K562 (cell line): Measurements from ENCODE around the gene CDCP1. TPM values are rescaled to one million over a fixed set of nuclear protein-coding genes. Genes with fewer than 3 reads are reported as not detected.
A peak's percentile ranks its signal among the peaks of the same experiment; 100 is the strongest.

Experiments used
- BRD4 ChIP-seq: fragments of 200-600 bp; sonication (generic); IDR thresholded peaks from 2 replicates; pipeline ENCODE4 v1.6.1; 2017; ENCODE audit warnings: inconsistent platforms
- CHD4 ChIP-seq: fragments of 200-600 bp; sonication (generic); IDR thresholded peaks from 3 replicates; pipeline ENCODE4 v1.6.1; 2012; ENCODE audit warnings: low read depth, mild to moderate bottlenecking, mixed read lengths, low read length, inconsistent platforms; ENCODE audit not compliant: insufficient read depth, insufficient replicate concordance, poor library complexity, severe bottlenecking
- FOSL1 ChIP-seq: fragments of 200-800 bp; sonication (Bioruptor generic); conservative IDR thresholded peaks from 2 replicates; pipeline ENCODE4 v1.6.1; 2016; ENCODE audit warnings: missing genetic modification characterization, missing compliant biosample characterization
- JUN ChIP-seq, 2 experiments: sonication (generic) in 1 of 2; formaldehyde crosslinking in 1 of 2; IDR thresholded peaks; 2 replicates each; pipeline versions ENCODE4 v1.6.1 to v1.8.0; 2012 to 2022; ENCODE audit warnings: borderline replicate concordance in 2 of 2, mild to moderate bottlenecking in 2 of 2, improper control_type of control experiment in 1 of 2, low read depth in 1 of 2, low read length in 1 of 2, missing genetic modification reagents in 1 of 2
- POLR2A ChIP-seq: fragments of 450-650 bp; conservative IDR thresholded peaks from 2 replicates; pipeline ENCODE4 v1.6.1; 2016
- TCFL5 ChIP-seq: fragments of 250-450 bp; sonication (Bioruptor Pico); conservative IDR thresholded peaks from 2 replicates; pipeline ENCODE4 v1.6.1; 2021; ENCODE audit warnings: mild to moderate bottlenecking, moderate library complexity, matching md5 sums
- ZBTB17 ChIP-seq: fragments of 450-650 bp; formaldehyde crosslinking; IDR thresholded peaks from 2 replicates; pipeline ENCODE4 v1.4.0; 2020; ENCODE audit warnings: mild to moderate bottlenecking
- ZNF407 ChIP-seq: fragments of 450-650 bp; IDR thresholded peaks from 2 replicates; pipeline ENCODE4 v1.6.1; 2016; ENCODE audit warnings: low read depth
- ZNF444 ChIP-seq: fragments of 250-450 bp; sonication (Bioruptor Pico); IDR thresholded peaks from 2 replicates; pipeline ENCODE4 v1.4.0; 2020; ENCODE audit warnings: mild to moderate bottlenecking, moderate library complexity
- ZNF445 ChIP-seq: fragments of 250-450 bp; sonication (Bioruptor Pico); IDR thresholded peaks from 2 replicates; pipeline ENCODE4 v1.4.0; 2020; ENCODE audit warnings: low read depth, mild to moderate bottlenecking, moderate library complexity
- ZNF57 ChIP-seq: fragments of 450-650 bp; formaldehyde crosslinking; IDR thresholded peaks from 2 replicates; pipeline ENCODE4 v1.4.0; 2020; ENCODE audit warnings: mild to moderate bottlenecking, moderate library complexity
- ZNF785 ChIP-seq: fragments of 250-450 bp; sonication (Bioruptor Pico); IDR thresholded peaks from 2 replicates; pipeline ENCODE4 v1.4.0; 2020; ENCODE audit warnings: mild to moderate bottlenecking
- polyA plus RNA-seq, 8 experiments: library from polyadenylated mRNA; depleted of rRNA in 4 of 8; stranded (reverse) in 5 of 8; unstranded in 3 of 8; fragments of >200 nt; fragmentation: Nextera tagmentation in 2 of 8; fragmentation: Illumina TruSeq in 1 of 8; extraction: Ambion mirVana in 2 of 8; extraction: Trizol in 1 of 8; gene quantifications; 2 replicates each; pipeline versions ENCODE4 v1.2.1 to v1.2.3, GENCODE V29; 2011 to 2014; ENCODE audit warnings: inconsistent platforms in 1 of 8, missing spikeins in 1 of 8
- total RNA-seq, 7 experiments: library from RNA; depleted of rRNA in 6 of 7; stranded (reverse); fragments of >200 nt in 6 of 7; fragmentation: Illumina TruSeq in 2 of 7; extraction: Trizol in 2 of 7; gene quantifications; 2 replicates each; pipeline versions ENCODE4 v1.2.1 to v1.2.3, GENCODE V29; 2011 to 2021; ENCODE audit warnings: low replicate concordance in 1 of 7
- TF ChIP-seq, protein P1 (sequence below), 3 experiments: fragments of 200-800 bp in 1 of 3; fragments of 250-450 bp in 1 of 3; fragments of 450-650 bp in 1 of 3; sonication (Bioruptor Pico) in 1 of 3; sonication (Bioruptor generic) in 1 of 3; formaldehyde crosslinking in 1 of 3; IDR thresholded peaks; 2 replicates each; pipeline versions ENCODE4 v1.6.1 to v1.8.0; 2016 to 2022; ENCODE audit warnings: mild to moderate bottlenecking in 2 of 3, missing genetic modification characterization in 2 of 3, missing compliant biosample characterization in 1 of 3, moderate library complexity in 1 of 3
- TF ChIP-seq, protein P2 (sequence below): fragments of 250-450 bp; sonication (Bioruptor Pico); IDR thresholded peaks from 2 replicates; pipeline ENCODE4 v1.9.0; 2021; ENCODE audit warnings: mild to moderate bottlenecking

CDCP1 gene
- total and polyA plus RNA-seq, 9 of the 15 experiments (the other 6 are each of a cell fraction or from before 2014, with no cell fraction given): 3.9 to 16.4 (median 5.2) TPM

DNA sequence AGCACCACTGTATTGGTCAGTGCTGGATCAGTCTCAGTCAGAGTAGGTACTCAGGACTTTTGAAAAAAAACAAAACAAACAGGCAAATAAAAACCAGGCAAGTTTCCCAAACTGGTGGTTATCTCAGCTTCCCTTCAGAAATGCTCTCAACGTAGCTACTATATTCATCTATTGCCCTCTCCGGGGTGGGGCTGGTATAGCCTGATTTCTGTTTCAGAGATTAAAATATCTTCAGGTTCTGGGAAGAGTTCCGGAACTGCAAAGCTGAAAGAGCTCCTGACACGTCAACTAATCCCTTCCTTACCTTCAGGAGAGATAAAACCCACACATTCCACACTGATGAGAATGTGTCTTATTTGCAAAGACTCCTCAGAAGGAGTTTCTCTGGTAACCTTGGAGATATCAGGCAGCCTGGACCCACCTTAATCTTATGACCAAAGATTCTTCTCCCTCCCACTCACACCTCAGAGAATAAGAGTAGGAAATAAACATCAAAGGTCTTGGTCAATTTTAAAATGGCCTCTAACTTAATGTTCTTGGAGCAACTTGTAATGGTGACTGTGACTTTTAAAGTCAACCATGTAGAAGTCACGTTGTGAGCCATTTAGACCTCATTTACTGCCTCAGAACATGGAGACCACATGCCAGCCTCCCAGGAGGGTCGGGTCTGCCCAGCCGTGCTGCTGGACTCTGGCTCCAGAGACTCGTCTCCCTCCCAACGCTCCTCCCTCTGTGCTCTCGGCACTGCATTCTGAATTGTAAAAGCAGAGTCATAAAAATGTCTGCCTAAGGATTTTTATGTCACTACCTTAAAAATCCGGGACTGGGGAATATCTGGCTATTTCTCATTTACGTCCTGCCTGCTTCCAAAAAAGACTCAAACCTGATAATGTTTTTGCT is 53.8 kb downstream of the CDCP1 start (continued):
- TF ChIP-seq, protein P1, sequence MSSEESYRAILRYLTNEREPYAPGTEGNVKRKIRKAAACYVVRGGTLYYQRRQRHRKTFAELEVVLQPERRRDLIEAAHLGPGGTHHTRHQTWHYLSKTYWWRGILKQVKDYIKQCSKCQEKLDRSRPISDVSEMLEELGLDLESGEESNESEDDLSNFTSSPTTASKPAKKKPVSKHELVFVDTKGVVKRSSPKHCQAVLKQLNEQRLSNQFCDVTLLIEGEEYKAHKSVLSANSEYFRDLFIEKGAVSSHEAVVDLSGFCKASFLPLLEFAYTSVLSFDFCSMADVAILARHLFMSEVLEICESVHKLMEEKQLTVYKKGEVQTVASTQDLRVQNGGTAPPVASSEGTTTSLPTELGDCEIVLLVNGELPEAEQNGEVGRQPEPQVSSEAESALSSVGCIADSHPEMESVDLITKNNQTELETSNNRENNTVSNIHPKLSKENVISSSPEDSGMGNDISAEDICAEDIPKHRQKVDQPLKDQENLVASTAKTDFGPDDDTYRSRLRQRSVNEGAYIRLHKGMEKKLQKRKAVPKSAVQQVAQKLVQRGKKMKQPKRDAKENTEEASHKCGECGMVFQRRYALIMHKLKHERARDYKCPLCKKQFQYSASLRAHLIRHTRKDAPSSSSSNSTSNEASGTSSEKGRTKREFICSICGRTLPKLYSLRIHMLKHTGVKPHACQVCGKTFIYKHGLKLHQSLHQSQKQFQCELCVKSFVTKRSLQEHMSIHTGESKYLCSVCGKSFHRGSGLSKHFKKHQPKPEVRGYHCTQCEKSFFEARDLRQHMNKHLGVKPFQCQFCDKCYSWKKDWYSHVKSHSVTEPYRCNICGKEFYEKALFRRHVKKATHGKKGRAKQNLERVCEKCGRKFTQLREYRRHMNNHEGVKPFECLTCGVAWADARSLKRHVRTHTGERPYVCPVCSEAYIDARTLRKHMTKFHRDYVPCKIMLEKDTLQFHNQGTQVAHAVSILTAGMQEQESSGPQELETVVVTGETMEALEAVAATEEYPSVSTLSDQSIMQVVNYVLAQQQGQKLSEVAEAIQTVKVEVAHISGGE (CRISPR knock-in tag; IDR thresholded peaks at IDR 0.05): peak in 1 of 3 experiments; percentile 54; a peak in 1 of 6 replicates
- TF ChIP-seq ZNF407 (no peak), POLR2A (no peak), TCFL5 (CRISPR knock-in tag) (0 out of 2 replicates have a peak, but pooled peaks have one; percentile 12), CHD4 (no peak), FOSL1 (tag) (peak; percentile 93), BRD4 (no peak), ZBTB17 (CRISPR knock-in tag) (no peak), JUN (IDR thresholded peaks at IDR 0.05; ENCODE audit: borderline replicate concordance, low read depth, low read length) (peak; percentile 78), JUN (CRISPR knock-in tag; IDR thresholded peaks at IDR 0.05; ENCODE audit: borderline replicate concordance) (no peak), ZNF445 (CRISPR knock-in tag) (no peak), ZNF444 (no peak), ZNF57 (CRISPR knock-in tag) (0 out of 2 replicates have a peak, but pooled peaks have one; percentile 22), ZNF785 (CRISPR knock-in tag) (no peak)
- TF ChIP-seq, protein P2, sequence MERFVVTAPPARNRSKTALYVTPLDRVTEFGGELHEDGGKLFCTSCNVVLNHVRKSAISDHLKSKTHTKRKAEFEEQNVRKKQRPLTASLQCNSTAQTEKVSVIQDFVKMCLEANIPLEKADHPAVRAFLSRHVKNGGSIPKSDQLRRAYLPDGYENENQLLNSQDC (CRISPR knock-in tag): no peak
